CD4-positive, alpha-beta T cell treated with Interleukin-12 subunit alpha and Interleukin-12 subunit beta, for 1 hour (primary cell): ENCODE measurements around the gene L3MBTL3.
"Not testable (repeated sequence)": the region's sequence is repeated elsewhere in the genome, so short reads cannot be mapped to it uniquely, and the experiment has no call there.

Experiments used
- DNase-seq: peaks from one replicate; pipeline ENCODE4 v3.0.0-alpha.2; 2020

Gene L3MBTL3

DNA sequence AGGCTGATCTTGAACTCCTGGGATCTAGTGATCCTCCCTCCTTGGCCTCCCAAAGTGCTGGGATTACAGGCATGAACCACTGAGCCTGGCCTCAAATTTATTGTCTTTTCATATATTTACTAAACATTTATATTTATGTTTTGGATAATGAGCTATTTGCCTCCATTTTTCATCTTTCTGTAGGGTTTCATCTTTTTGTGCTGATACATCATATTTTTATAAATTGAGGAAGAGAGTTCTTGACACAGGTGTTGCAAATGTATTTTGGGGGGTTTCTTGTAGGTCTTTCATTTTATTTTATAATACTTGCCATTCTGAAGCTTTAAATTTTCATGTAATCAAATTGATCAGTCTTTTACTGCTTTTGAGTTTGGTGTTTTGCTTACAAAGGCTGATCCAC is 72.4 kb downstream of the L3MBTL3 start:
- no peak for DNase-seq

DNA sequence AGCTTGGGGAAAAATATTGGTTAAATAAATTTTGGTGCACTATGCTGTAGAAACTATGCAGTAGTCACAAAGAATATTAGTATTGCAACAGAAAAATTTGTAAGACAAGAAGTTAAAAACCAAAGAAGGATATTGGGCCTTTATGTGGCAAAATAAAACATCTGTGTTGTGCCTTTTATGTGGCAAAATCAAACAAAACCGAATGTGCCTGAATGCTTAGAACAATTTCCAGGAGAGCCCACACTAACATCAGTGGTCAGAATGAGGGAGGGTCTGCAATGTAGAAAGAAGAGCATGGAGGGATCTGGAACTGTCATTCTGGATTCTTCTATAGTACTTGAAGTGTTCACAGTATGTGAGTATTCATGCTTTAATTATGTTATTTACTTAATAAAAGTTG is 75.2 kb downstream of the L3MBTL3 start:
- DNase-seq: no peak

DNA sequence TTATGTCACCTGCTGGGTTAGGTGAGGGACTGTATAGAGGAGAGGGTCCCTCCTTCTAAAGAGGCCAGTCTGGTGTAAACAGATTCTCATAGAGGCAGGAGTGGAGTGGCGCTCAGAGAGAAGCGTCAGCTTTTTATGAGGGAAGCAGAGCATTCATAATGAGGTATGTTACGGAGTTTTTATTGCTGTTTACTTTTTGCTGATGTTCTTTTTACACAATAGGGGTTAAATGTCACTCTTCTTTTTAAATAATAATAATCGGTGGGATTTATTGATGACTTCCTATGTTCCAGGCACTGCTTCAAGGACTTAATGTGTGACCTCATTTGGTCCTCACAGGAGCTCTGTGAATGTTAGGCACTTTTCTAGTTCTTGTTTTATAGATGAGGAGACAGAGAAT is 79.9 kb downstream of the L3MBTL3 start:
- no peak for DNase-seq

DNA sequence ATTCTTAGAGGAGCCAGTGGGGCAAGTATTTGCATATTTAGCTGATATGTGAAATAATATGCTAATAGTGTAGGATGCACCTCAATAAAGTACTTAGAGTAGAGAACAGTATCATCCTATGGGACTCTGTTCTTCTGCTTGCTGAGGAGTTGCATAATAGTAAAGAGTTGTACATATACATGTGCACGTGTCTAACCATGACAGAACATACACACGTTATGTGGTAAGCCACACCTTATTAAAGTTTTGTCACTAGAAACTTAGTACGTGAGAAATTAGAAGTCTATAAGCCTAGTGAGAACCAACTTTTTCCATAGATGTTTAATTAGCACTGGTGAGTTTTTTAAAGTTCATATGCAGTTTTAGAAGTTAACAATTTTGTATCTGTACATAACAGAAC is 80.7 kb downstream of the L3MBTL3 start:
- no peak for DNase-seq

DNA sequence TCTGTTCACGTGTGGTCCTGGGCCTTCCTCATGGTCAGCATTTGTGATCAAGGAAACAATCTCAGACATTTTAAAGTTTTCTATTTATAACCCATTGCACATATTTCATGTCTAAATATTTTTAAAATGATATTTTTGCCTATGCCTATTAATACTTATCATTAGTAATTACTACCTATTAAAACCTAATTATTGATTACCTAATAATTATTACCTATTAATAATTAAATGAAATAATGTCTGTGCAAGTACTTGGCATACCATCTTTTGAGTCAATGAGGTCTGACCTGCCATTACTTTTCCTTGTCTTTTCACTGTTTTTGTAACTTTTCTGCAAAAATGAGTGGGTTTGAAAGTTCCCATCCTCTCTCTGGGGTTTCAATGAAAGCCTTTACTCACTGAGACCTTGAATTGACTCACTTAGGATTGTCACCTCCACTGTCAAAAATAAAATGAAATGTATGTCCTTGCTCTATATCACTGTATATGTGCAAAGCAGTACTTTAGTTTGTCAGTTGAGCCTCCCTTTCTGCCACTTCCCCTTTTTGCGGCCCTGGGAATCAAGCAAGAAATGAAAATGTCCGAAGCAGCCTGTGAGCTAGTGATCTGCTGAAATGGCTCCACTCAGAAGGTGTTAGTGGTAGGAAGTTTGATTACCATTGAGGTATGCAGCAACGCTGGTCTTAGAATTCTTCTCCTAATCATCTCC is 87.8 kb downstream of the L3MBTL3 start:
- no peak for DNase-seq

DNA sequence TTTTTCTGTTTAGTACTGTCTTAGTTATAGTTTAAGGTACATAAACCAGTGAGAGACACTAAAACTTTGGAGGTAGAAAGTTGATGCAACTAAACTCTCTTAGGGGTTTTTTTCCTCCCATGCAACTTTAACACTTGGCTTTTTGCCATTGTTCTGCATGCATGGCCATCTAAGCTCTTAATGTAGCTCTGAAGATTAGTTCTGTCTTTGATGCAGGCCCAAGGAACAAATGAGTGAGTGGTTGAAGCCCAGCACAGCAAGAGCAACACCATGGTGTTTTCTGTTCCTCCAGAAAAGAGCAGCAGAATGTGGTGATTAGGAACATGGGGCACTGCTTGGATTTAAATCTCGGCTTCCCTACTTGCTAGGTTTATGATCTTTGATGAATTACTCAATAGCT is 89.3 kb downstream of the L3MBTL3 start:
- no peak for DNase-seq

DNA sequence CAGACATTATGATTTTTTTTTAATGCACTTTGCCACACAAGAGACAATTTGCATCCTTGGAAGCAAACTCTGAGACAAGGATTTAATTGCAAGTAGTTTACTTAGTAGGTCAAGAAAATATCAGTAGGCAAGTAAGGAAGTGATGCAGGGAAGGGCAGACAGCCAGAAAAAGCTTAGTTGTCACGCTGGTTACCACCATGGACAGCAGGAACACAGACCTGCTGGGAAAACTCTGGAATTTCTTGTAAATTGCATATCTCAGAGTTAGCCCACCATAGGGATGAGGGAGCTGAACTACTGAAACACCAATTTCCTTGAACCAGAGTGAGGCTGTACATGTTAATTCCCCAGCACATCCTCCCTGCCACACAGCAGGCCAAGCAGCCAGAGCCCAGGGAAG is 92.7 kb downstream of the L3MBTL3 start:
- DNase-seq: no peak

DNA sequence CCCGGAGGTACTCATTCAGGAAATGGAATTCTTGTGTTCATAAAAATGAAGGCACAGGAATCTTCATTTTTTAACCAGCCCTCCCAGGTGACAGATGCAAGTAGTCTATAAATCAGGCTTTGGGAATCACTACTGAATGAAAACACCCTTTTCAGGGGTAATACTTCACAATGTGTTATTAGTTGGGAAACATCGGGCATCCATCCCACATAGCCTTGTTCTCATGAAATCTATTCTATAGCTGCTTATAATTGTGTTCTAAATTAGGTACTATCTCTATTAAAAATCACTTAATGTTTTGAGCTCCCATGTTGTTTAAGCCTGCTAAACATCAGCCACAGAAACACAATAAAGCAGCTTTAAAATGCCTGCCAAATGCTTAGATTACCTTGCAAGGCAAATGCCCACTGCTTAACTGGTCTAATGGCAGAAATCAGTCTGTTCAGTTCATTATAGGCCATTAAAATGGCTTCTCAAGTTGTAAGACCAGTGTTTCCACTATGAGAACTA is 94.9 kb downstream of the L3MBTL3 start:
- no peak for DNase-seq

DNA sequence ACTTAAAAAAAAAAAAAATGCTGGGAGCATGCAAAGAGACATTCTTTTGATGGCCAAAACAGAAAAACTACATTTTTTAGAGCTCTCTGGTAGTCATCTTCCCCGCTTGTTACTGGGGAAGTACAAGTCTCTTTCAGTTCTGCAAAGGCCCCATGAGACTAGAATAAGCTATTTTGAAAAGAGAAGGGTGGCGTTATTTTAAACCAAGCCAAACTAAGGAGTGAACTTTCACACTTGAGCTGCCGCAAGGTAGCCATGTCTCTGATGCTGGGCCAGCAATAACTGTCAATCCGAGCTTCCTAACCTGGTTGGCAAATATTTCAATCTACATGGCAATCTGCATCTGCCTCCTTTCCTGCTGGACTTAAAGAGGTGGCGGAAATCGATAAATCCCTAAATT is 96.7 kb downstream of the L3MBTL3 start:
- DNase-seq: no peak

DNA sequence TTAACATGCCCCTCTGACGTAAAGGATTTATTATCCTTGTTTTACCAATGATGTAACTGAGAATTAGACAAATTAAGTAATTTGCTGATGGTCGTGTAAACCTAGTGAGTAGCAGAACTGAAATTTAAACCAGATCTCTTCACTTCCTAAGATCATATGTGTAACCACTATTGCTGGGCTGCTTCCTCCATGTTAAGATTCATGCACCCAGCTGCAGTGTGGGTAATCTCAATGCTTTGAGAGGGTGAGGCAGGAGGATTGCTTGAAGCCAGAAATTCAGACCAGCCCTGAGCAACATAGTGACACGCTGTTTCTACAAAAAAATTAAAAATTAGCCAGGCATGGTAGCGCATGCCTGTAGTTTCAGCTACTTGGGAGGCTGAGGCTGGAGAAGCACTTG is 97.9 kb downstream of the L3MBTL3 start:
- DNase-seq: no peak

DNA sequence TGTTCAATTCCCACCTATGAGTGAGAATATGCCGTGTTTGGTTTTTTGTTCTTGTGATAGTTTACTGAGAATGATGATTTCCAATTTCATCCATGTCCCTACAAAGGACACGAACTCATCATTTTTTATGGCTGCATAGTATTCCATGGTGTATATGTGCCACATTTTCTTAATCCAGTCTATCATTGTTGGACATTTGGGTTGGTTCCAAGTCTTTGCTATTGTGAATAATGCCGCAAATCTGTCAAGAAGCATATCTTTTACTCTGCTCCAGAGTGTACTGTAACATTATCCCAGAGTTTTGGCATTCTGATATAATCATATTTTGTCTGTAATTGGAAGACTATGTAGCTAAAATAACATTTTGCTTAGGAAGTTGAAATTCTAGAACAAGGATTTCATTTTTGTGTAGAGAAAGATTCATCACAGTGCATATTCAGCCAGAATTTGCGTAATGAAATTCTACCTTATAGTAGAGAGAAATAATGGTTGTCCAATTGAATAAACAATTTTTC is 98.9 kb downstream of the L3MBTL3 start:
- DNase-seq: not testable (repeated sequence)

DNA sequence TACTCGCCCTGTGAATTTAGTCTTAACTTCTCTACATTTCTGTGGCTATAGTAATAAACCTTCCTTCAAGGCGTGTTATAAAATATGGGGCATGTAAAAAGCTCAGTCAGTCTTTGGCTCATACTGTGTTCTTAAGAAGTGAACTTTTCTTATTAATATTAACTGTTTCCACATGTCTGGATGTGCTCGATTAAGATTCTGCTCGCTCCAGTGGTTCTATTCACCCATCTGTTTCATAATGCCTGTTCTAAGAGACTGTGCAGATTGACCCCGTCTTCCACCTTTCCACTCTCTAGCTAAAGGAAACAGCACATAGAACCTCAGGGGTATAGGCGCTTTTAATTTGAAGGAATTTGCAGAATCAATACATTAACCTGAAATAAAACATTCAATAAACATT is 99.9 kb downstream of the L3MBTL3 start:
- DNase-seq: no peak

DNA sequence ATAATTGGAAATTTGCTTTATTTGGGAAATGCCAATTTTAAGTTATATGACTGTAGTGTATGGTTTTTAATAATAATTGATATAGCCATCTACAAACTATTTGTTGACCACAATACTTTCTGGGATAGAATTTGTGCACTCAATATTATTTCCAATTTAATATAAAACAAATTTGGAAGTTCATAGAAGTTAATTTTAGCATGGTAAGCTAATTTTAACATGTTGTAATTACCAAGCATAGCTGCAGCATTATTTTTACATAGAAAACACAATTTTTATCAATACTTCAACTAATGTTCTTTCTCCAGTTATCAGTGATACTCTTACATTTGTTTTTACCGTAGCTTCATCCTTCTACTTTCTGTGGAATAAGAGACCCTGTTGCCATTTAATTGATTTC is 100.8 kb downstream of the L3MBTL3 start:
- DNase-seq: no peak

DNA sequence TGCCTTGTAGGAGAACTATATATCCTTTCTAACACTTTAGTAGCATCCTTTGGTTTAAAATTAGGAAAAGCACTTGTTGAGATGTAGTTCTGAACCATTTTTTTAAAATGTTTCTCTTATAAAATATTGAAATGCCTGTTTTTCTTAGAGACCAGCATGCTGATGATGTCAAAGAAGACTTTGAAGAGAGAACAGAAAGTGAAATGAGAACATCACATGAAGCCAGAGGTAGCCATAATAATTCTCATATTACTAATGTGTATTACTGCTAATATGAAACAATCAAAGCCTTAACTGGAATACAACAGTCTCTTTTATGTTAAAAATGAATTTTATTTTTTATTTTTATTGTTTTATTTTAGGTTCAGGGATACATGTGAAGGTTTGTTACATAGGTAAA is 102.3 kb downstream of the L3MBTL3 start:
- no peak for DNase-seq

DNA sequence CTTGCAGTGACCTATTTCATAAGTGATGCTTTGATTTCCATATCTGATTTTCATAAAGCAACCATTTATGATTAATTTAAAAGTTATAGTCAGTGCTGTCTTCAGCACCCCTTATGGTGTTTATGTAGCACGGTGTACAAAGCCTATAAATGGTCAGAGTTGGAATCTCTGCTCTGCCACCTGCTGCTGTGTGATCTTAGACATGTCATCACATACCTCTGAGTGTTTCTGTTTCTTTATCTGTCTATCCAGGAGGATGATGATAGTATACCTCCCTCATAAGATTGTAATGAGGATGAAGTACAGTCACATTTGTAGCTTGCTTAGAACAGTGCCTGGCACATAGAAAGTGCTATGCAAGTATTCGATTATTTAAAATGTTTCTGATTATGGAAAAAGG is 103.9 kb downstream of the L3MBTL3 start:
- DNase-seq: no peak

DNA sequence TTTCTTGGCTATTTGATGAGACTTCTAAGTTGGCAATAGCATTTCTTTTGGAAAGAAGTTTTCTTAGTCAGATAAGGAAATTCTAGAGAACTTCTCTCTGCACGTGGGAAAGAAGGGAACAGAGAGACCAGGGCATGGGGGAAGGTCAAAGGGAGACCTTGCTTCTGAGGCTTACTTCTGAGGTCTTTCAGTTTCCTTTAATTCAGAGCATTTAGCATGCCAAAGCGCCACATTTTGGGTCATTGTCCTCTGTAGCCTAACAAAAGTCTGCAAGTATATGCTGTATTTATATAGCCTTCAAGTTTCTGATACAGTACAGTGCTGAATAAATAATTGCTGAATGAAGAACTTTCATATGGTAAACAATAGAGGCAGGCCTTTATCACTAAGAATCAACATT is 108.8 kb downstream of the L3MBTL3 start:
- DNase-seq: no peak

DNA sequence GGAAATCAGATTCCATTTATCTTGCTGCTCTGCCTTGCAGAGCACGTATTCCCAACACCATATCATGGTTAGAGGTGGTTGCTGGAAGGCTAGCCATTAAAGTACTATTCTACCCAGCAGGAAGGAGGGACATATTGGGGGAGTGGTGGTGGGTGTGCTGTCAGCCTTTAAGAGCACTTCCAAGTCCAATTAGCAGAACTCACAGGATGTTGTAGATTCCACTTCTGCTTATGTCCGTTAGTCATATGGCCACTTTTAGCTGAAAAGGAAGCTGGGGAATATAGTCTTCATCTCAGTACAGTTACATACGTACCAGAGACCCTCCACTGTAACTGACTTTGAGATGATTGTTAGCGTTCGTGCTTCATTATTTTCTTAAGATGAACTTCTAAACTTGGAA is 109.9 kb downstream of the L3MBTL3 start:
- no peak for DNase-seq

DNA sequence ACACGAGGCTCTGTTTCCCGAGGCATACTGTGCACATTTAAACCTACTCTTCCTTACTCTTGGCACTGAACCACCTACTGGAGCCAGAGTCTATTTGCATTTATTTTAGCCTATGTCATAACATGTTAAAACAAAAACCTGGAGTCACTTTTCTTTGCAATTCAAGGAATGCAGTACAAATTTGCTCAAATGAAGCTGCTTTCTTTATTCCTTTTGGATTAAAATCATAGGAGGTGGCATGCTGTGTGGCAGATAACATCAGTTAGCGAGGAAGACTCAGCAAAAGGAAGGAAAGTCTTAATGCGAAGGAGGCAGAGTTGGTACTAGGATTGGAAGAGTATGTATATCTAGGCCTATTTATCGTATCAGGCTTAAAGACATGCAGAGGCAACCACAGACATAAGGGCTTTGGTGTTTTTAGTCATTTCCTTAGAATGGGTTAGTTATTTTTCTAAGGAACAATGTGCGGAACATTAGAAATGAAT is 111.4 kb downstream of the L3MBTL3 start:
- no peak for DNase-seq

DNA sequence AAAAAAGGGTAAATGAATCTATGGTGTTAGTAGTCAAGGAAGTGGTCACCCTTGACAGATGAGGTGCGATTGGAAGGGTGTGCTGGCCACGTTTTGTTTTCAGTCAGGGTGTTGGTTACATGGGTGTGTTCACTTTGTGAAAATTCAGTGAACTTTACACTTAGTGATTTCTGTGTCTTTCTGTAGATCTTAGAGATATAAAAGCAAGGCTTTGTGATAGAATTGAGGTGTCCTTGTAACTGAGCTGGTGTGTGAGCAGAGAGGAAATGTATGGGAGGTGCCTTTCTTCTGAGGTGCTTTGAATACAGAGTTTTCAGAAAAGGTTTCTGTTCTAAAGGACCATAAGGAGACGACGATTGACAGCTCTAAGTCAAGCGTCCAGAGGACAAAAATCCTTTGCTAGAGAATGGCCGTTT is 113.9 kb downstream of the L3MBTL3 start:
- peak; percentile 79 for DNase-seq

DNA sequence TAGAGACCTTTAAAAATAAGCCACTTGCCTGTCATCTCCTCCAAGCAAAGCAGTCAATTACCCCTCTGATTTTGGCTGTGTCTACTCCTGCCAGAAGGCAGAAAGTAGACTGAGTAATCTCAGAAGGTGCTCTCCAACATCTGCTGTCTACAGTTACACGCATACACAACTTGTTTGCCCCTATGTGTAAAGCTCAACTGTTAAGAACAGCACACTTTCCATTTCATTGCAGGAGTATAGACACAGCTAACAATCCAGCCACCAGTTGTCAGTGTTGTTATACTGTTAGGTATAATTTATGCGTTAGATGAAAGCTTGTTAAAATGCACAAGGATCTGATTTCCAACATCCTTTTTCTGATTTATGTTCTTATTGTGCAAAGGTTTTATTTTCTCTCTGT is 116.2 kb downstream of the L3MBTL3 start:
- peak; percentile 29 for DNase-seq

DNA sequence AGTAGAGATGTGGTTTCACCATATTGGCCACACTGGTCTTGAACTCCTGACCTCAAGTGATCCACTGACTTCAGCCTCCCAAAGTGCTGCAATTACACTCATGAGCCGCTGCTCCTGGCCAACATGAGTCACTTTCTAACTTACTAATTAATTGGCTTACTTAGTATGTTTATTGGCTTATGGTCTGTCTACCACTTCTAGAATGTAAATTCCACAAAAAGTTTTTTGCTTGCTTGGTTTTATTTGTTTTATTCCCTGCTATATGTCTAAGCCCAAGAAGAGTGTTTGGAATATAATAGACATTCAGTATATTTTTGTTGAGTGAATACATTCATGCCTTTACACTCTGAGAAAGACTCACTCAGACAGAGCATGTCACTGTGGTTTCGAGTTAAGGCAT is 118.4 kb downstream of the L3MBTL3 start:
- DNase-seq: no peak

DNA sequence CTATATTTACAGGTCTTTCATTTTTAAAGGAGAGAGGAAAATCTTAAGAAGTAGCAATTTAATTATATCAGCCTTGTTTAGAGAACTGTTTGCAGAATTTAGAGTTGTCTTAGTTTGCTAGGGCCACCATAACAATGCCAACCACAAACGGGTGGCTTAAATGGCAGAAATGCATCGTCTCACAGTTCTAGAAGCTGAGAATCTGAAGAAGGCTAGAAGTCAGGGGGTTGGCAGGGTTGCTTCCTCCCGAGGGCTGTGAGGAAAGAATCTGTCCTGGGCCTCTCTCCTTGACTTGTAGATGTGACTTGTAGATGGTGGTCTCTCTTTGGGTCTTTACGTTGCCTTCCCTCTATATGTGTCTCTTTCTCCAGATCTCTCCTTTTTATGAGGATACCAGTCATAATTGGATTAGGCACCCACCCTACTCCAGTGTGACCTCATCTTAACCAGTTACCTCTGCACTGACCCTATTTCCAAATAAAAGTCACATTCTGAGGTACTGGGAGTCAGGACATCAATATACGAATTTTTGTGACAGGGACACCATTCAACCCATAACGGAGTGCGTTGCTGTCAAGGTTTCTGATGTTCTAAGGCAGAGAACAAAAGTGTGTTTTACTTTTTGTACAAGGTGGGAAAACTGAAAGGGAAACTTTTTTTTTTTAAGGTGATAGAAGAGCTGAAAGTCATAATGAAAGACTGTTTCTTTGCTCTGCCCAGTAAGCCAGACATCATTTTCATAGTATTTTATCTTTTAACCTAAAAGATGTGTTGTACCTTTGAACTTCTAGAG is 119.9 kb downstream of the L3MBTL3 start:
- DNase-seq: no peak

DNA sequence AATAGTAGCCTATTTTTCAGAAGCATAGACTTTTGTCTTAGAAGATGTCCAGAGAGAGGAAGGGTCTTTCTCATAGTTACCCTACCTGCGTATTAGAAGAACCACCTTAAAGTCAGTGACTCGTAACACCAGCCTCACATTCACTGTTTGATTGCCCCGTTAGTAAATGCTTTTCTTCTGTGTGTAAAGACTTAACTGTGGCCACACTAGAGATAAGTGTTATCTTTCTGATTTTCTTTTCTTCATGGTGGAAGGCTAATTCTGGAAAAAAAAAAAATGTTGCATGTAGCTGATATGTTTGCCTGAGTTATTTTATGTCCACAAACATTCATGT is 120.5 kb downstream of the L3MBTL3 start:
- no peak for DNase-seq

DNA sequence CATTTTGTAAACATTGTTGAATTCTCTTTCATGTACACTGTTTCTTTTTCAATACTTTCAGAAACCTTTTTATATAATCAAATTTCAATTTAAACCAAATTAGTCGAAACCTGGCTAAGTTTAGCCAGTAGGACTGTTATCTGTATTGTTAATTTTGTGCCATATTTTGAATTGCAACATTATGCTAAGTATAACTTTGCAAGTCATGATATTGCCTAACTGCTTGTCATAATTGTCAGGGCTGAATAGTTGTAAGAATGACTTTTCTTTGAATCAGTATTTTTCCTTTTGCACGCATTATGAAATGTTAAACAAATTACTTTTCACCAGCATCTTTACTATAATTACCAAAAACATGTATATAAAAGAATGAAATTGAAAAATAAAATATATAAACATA is 121.7 kb downstream of the L3MBTL3 start:
- no peak for DNase-seq
